ENCODE data around the gene HELQ.
A peak's percentile ranks its signal among the peaks of the same experiment; 100 is the strongest.
"Not testable (repeated sequence)": the region's sequence is repeated elsewhere in the genome, so short reads cannot be mapped to it uniquely, and the experiment has no call there.

Gene HELQ

GRCh38 chr4:83431200-83431599 lies 24.4 kb downstream of the HELQ start:
- no peak for DNase-seq

GRCh38 chr4:83418211-83418610 lies 37.4 kb downstream of the HELQ start:
- DNase-seq: no peak

- no peak for DNase-seq
These were observed 38.1 kb downstream of the HELQ start for GRCh38 chr4:83417566-83417965.

GRCh38 chr4:83413676-83414075 lies 41.9 kb downstream of the HELQ start:
- no peak for DNase-seq

- DNase-seq: no peak
These were observed 46.7 kb downstream of the HELQ start for GRCh38 chr4:83408908-83409307.

- DNase-seq: no peak
These were observed 49.5 kb downstream of the HELQ start for GRCh38 chr4:83405844-83406816.

- DNase-seq: not testable (repeated sequence)
These were observed 57.5 kb downstream of the HELQ start for GRCh38 chr4:83398158-83398557.

- no peak for DNase-seq
These were observed 61.7 kb downstream of the HELQ start for GRCh38 chr4:83393908-83394307.

- no peak for DNase-seq
These were observed 63.1 kb downstream of the HELQ start for GRCh38 chr4:83392562-83392961.

- no peak for DNase-seq
These were observed 64.7 kb downstream of the HELQ start for GRCh38 chr4:83390944-83391343.

- no peak for DNase-seq
These were observed 65.7 kb downstream of the HELQ start for GRCh38 chr4:83389756-83390505.

- DNase-seq: no peak
These were observed 66.4 kb downstream of the HELQ start for GRCh38 chr4:83389037-83389720.

- peak; percentile 76 for DNase-seq
These were observed 67.3 kb downstream of the HELQ start for GRCh38 chr4:83388313-83388676.

GRCh38 chr4:83387476-83388312 lies 67.9 kb downstream of the HELQ start:
- DNase-seq: no peak

GRCh38 chr4:83387012-83387411 lies 68.6 kb downstream of the HELQ start:
- no peak for DNase-seq

GRCh38 chr4:83382850-83383249 lies 72.8 kb downstream of the HELQ start:
- DNase-seq: no peak

- DNase-seq: no peak
These were observed 74.5 kb downstream of the HELQ start for GRCh38 chr4:83381173-83381572.

GRCh38 chr4:83378419-83378818 lies 77.2 kb downstream of the HELQ start:
- peak; percentile 42 for DNase-seq

GRCh38 chr4:83372931-83373330 lies 82.7 kb downstream of the HELQ start:
- no peak for DNase-seq

GRCh38 chr4:83371936-83372335 lies 83.7 kb downstream of the HELQ start:
- DNase-seq: no peak

GRCh38 chr4:83371235-83371634 lies 84.4 kb downstream of the HELQ start:
- DNase-seq: no peak

- DNase-seq: no peak
These were observed 85.0 kb downstream of the HELQ start for GRCh38 chr4:83370640-83370906.

All from hematopoietic multipotent progenitor cell treated with erythropoietin and hydrocortisone succinate and interleukin-3 and kit ligand, for 4 days (in vitro differentiated cells).